ENCODE results near the gene ZNF283.

DNA sequence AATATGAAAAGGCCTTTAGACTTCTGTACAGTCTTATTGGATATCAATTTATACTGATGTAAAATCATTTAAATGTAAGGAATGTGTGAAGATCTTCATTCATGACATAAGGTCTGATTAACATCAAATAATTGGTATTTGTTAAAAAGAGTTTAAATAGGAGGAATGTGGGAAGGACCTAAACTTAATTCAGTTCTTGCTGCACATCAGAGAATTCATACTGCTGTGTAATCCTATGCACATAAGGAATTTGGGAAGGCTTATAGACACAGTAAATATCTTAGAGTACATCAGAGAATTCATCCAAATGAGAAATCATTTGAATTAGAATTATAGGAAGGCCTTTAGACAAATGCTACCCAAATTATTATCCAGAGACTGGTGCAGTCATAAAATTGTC lies 21.7 kb downstream of the ZNF283 start:
- TF ChIP-seq POLR2A (IDR thresholded peaks at IDR 0.05) (no peak), EP300 (IDR thresholded peaks at IDR 0.05) (no peak), POLR2AphosphoS5 (IDR thresholded peaks at IDR 0.05) (no peak)
- TF ChIP-seq, protein P1, sequence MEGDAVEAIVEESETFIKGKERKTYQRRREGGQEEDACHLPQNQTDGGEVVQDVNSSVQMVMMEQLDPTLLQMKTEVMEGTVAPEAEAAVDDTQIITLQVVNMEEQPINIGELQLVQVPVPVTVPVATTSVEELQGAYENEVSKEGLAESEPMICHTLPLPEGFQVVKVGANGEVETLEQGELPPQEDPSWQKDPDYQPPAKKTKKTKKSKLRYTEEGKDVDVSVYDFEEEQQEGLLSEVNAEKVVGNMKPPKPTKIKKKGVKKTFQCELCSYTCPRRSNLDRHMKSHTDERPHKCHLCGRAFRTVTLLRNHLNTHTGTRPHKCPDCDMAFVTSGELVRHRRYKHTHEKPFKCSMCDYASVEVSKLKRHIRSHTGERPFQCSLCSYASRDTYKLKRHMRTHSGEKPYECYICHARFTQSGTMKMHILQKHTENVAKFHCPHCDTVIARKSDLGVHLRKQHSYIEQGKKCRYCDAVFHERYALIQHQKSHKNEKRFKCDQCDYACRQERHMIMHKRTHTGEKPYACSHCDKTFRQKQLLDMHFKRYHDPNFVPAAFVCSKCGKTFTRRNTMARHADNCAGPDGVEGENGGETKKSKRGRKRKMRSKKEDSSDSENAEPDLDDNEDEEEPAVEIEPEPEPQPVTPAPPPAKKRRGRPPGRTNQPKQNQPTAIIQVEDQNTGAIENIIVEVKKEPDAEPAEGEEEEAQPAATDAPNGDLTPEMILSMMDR (IDR thresholded peaks at IDR 0.05), result no peak

Measured in sigmoid colon (tissue), 4 donors.